Ovary (tissue), 3 donors: Measurements from ENCODE around the gene GLB1L.

ENCODE experiments used
- POLR2A ChIP-seq: fragments of 450-650 bp; IDR thresholded peaks from one replicate; pipeline ENCODE4 v1.6.1; 2017; ENCODE audit warnings: antibody characterized with exemption, mild to moderate bottlenecking, moderate library complexity
- TF ChIP-seq, protein P1 (sequence below), 3 donors: fragments of 450-650 bp in 2 of 3; fragments of 200-600 bp in 1 of 3; IDR thresholded peaks; one replicate each; pipeline versions ENCODE4 v1.5.1 to v1.8.0; 2016 to 2022; ENCODE audit warnings: antibody characterized with exemption in 3 of 3, mild to moderate bottlenecking in 1 of 3
- donor health status: DM: no; HTN: no; CAD: no.

GRCh38 chr2:219206328-219207133 lies 38.7 kb downstream of the GLB1L start, which contains the start of gene ZFAND2B:
- TF ChIP-seq, protein P1, sequence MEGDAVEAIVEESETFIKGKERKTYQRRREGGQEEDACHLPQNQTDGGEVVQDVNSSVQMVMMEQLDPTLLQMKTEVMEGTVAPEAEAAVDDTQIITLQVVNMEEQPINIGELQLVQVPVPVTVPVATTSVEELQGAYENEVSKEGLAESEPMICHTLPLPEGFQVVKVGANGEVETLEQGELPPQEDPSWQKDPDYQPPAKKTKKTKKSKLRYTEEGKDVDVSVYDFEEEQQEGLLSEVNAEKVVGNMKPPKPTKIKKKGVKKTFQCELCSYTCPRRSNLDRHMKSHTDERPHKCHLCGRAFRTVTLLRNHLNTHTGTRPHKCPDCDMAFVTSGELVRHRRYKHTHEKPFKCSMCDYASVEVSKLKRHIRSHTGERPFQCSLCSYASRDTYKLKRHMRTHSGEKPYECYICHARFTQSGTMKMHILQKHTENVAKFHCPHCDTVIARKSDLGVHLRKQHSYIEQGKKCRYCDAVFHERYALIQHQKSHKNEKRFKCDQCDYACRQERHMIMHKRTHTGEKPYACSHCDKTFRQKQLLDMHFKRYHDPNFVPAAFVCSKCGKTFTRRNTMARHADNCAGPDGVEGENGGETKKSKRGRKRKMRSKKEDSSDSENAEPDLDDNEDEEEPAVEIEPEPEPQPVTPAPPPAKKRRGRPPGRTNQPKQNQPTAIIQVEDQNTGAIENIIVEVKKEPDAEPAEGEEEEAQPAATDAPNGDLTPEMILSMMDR (IDR thresholded peaks at IDR 0.05) = peak in 2 of 3 donors; percentile 27 to 29
- TF ChIP-seq POLR2A = peak; percentile 96
